NCI-H2081 treated with DMSO at 0.1 percent for 48 hours (cell line): Measurements from ENCODE around the gene WDR89.
"Not testable (repeated sequence)": the region's sequence is repeated elsewhere in the genome, so short reads cannot be mapped to it uniquely, and the experiment has no call there.

Source experiments
- DNase-seq: peaks from one replicate; lab custom pipeline; 2025; lab: John Stamatoyannopoulos, UW

WDR89 gene

DNA sequence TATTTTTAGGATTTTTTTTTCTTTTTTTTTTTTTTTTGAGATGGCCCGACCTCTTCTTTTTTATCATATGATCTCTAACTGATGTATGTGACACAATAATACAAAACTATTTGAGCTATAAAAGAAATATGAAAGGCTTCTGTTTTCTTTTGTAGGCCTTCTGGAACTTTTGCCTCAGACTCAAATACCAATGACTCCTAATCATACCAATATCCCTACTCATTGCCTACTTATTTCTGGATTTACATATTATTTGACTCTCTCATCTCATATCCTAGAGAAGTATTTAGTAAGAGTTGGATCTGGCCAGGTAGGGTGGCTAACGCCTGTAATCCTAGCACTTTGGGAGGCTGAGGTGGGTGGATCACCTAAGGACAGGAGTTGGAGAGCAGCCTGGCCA lies 12.7 kb upstream of the WDR89 start:
- no peak for DNase-seq

DNA sequence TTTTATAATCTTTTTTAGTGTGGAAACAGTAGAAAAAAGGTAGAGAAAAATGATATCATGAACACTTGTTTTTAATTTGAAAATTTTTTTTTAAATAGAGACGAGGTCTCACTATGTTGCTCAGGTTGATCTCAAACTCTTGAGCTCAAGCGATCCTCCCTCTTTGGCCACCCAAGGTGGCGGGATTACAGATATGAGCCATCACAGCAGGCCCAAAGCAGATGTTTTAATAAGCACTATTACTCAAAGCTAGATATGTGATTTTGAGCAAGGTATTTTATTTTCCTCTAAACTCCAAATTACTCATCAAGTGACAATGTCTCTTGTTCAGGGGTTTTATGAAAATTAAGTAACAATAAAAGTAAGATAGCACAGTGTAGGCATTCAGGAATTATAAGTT lies 10.7 kb upstream of the WDR89 start:
- no peak for DNase-seq

DNA sequence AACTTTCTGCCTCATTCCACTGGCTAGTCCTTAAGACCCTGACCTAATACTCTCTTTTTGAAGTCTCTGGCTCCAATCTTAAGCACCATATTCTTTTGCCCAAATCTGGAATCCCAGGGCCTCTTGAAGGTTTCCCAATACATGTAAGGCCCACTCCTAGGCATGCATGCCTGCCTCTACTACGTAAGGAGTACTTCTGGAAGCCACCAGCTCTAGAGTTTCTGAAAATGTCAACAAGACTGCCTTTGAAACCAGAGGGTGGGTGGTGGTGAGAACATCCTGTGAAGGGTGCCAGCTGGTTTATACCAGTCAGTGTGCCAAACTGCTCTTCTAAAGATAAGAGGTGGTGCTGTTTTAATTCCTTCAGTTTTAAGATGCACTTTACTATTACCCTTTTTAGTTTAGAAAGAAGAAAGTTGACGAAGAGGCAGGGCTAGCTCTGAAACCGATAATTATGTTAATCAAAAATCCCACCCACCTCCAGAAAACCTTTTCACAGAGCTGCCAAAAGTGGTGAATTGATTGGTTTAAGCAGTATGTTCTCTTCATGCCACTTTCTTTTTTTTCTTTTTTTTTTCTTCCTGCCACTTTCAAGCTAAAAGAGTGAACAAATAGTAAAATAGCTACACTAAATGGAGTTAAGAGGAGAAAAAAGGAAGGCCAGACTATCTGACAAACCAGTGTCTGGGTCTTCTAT lies 8.7 kb upstream of the WDR89 start:
- DNase-seq, result no peak

DNA sequence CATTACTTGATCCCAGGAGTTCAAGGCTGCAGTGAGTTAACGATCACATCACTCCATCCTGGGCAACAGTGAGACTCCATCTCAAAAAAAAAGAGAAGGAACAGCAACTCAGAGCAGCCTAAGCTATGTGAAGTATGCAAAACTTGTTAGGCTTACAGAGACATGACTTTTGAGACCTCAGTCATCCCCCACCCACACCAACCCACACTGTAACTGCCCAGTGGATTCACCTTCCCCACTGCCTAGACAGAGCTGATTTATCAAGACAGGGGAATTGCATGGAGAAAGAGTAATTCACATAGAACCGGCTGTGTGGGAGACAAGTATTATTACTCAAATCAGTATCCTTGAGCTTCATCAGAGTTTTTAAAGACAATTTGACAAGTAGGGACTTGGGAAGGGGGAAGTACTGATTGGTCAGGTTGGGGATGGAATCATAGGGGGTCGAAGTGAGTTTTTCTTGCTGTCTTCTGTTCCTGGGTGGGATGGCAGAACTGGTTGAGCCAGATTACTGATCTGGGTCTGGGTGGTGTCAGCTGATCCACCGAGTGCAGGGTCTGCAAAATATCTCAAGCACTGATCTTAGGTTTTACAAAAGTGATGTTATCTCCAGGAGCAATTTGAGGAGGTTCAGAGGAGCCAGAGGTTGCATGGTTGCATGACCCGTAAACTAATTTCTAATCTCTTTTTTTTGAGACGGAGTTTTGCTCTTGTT lies 6.2 kb upstream of the WDR89 start:
- DNase-seq, result no peak

DNA sequence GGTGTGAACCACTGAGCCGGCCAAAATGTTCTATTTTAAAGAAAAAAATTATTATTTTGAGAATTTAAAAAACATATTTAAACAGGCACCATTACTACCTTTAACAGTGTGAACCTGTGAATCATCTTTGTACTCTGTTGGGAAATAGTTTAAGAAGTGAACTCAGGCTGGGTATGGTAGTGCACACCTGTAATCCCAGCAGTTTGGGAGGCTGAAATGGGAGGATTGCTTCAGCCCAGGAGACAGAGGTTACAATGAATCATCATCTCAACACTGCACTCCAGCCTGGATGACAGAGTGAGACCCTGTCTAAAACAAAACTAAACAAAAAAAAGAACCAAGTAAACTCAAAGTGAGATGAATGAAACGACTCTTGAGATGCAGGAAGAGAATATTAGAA lies 3.1 kb upstream of the WDR89 start:
- DNase-seq, result no peak

DNA sequence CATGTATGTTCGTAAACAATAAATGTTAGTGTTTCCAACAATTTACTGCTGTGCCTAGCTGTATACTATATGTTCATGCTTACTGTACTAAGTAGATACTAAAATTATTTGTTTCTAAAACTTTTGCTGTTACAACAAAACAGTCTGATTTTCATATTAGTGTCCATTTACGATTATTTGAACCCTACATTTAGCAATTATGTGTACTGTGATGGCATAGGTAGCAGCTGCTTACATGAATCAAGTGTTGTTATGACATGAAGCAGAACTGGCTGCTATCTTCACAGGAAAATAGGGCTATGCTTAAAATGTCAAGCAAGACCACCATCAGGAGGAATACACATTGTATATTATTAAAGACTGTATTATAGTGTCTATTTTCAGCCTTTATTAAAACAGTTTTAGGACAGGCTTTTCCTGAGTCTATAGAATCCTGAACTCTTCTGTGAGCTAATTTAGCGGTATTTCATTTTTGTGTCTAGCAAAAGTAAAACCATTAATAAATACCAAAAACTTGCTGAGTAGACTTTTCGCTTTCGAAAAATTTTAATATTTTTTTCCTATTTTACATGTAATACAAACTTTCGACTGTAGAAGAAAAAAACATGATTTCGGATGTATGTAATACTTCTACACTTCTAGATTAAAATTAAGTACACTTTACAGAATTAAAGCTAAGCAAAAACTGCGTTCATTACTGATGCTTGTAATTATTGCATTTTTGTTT lies 1.1 kb upstream of the WDR89 start:
- no peak for DNase-seq

DNA sequence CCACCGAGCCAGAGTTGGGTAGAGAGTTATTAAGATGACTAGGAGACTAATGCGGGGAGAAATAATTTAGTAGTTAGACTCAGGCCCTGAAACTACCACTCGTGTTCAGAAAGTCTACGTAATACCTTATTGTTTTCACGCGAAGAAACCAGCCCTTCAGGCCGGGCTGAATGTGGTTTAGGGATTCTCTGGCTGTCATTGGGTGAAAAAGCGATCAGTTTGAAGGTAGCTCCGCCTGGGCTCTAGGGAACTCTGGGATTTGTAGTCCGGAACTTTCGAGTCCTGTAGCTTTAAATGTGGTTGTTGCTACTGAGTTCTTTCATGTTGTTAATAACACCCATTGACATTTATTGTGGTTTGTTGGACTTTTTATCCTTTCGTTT lies 549 bp upstream of the WDR89 start:
- peak; percentile 94 for DNase-seq

DNA sequence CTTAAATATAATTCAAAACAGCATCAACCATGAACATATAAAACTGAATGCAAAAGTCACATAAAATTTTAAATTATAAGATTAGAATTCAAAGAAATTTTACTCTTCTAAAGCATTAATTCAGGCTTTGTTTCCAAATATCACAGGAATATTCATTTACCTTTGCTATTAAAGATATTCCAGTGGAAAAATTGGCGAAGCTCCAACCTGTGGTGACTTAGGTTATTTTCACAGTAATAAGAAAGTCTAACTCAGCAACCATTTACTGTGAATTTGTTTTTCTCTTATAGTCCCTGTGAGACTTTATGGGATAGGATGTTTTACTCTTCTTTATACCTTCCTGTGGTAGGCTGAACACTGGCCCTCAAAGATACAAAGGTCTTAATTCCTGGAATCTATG lies 3.2 kb downstream of the WDR89 start:
- DNase-seq, result no peak

DNA sequence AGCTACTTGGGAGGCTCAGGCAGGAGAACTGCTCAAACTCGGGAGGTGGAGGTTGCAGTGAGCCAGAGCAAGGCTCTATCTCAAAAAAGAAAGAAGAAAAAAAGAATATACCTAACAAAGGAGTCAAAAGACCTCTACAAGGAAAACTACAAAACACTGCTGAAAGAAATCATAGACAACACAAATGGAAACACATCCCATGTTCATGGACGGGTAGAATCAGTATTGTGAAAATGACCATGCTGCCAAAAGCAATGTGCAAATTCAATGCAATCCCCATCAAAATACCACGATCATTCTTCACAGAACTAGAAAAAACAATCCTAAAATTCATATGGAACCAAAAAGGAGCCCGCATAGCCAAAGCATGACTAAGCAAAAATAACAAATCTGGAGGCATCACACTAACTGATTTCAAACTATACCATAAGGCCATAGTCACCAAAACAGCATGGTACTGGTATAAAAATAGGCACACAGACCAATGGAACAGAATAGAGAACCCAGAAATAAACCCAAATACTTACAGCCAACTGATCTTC lies 5.5 kb downstream of the WDR89 start:
- DNase-seq, result not testable (repeated sequence)

DNA sequence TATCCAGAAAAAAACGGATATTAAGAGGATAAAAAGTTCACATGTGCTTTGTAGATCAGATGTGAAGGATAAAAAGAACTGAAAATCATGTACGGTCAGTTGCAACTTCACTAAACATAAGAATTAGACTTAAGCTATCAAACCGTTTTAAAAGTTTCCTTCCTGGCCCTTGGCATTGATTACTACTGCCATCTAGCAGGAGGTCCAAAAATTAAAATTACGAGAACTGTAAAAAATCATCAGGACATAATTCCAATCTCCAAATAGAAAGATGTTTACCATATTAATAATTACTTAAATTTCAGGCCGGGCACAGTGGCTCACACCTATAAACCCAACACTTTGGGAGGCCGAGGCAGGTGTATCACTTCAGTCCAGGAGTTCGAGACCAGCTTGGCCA lies 7.9 kb downstream of the WDR89 start:
- no peak for DNase-seq

DNA sequence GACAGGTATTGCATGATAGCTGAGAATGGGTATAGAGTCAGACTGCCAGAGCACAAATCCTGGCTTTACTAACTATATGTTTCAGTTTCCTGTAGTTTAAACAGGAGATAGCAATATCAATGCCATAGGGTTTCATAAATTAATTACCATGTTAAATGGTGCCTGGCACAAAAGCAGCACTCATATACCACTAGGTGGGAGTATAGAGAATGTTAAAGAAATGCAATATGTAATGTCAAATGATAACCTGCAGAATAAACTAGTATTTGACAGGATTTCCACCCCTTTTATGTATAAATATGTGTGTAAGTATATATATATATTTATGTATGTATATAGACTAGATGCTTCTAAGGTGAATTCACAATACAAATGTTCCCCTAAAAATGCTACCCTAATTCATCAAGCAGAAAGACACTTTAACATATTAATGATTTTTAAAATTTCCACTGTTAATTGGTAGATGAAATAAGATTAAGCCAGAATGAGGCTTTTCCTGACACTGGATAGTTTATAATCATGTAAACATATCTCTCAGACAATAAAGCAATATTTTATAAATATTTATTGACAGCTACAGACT lies 8.6 kb downstream of the WDR89 start:
- DNase-seq, result peak; percentile 13

DNA sequence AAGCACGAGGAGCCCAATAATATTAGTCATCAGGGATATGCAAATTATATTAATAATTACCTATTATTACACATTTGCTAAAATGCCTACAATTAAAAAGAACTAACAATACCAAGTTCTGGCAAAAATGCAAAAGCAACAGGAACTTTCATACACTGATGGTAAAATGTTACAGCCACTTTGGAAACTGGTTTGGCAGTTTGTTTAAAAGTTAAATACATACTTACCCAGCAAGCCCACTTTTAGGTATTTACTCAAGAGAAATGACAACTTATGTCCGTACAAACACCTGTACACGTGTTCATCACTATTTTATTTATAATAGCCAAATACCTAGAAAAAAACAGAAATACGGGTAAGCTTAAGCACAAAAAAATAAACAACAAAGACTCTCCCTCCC lies 17.0 kb downstream of the WDR89 start:
- DNase-seq, result no peak

DNA sequence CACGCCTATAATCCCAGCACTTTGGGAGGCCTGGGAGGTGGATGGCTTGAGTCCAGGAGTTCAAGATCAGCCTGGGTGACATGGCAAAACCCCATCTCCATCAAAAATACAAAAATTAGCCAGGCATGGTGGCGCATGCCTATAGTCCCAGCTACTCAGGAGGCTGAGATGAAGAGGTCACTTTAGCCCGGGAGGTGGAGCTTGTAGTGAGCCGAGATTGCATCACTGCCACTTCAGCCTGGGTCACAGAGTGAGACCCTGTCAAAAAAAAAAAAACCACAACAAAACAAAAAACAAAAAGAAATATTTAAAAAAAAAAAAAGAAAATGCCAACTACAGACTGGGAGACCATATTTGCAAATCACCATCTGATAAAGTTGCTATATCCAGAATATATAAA lies 17.5 kb downstream of the WDR89 start:
- DNase-seq, result no peak

DNA sequence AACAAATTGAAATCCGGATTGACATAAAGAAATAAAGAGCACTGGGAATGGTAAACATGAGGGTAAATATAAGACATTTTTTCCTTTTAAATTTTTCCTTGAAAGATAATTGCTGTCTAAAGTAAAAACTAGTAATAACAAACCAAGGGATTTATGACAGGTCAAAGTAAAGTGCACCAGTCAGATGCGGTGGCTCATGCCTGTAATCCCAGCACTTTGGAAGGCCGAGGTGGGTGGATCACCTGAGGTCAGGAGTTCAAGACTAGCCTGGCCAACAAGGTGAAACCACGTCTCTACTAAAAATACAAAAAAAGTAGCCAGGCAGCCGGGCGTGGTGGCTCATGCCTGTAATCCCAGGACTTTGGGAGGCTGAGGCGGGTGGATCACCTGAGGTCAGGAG lies 19.7 kb downstream of the WDR89 start:
- DNase-seq, result not testable (repeated sequence)

DNA sequence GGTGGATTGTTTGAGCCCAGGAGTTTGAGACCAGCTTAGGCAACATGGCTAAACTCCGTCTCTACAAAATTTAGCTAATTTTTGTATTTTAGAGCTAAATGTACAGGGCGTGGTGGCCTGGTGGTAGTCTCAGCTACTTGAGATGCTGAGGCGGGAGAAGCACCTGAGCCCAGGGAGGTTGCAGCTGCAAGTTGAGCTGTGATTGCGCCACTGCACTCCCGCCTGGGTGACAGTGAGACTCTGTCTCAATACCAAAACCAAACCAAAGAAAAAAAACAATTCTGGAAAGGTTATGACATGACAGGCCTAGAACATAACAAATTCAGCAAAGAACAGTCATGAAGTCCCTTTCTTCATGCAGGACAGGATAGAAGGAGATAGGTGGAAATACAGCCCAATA lies 25.7 kb downstream of the WDR89 start:
- no peak for DNase-seq

DNA sequence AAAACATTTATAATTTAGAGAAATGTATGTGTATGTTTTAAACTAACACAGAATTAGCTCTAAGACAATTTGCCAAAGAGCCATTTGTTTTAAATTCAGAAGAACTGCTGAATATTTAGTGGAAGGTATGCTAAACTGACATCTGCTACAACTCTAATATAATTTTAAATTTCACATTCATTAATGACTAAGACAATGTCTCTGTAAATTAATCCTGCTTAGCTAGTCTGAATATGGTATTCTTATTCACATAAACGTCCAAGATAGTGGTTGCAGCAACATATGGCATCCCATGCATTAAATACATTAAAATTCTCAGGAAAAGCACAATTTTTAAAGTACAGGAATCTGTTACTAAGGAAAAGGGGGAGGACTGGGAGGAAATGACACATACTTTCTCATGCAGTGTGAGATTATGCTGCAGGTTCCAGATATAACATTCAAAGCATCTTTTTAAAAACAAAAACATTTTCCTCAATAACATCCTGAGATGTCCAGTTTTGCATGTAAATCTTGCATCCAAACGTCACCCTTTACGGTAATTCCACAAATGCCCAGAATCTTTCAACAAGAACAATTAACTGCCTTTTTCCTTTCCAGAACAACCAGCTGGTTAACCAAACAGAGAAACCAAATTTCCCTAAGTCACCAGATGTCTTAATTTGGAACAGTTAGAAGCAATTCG lies 26.9 kb downstream of the WDR89 start:
- no peak for DNase-seq

DNA sequence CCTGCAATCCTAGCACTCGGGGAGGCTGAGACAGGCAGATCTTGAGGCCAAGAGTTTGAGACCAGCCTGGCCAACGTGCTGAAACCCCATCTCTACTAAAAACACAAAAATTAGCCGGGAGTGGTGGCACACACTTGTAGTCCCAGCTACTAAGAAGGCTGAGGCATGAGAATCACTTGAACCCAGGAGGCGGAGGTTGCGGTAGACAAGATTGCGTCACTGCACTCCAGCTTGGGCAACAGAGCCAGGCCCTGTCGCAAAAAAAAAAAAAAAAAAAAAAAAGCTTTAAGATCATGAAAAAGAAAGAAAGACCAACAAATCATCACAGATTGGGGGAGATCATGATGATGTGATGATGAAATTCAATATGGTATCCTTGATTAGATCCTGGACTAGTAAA lies 30.6 kb downstream of the WDR89 start:
- no peak for DNase-seq

DNA sequence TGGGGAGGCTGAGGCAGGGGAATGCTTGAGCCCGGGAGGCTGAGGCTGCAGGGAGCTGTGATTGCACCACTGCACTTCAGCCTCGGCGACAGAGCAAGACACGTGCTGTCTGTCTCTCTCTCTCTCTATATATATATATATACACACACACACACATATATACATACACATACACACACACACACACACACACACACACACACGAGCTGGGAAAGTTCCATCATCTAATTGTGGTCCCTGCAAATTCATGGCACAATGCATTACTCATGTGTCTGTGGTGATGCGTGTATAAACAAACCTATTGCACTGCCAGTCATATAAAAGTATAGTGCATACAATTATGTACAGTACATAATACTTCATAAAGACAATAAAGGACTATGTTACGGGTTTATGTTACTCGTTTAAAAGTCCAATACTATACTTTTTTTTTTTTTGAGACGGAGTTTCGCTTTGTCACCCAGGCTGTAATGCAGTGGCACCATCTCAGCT lies 36.6 kb downstream of the WDR89 start:
- no peak for DNase-seq

DNA sequence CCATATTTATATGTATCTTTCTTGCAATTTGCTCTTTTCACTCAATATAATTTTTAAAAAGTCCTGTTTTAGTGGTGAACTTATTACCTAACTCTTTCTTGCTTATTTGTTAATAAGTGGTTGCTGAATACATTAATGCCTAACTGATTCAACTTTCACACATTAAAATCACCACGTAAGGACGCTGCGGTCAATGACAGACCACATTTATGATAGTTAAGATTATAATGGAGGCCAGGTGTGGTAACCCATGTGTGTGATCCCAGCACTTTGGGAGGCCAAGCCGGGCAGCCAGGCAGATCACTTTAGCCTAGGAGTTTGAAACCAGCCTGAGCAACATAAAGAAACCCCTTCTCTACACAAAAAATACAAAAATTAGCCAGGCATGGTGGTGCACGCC lies 37.0 kb downstream of the WDR89 start:
- no peak for DNase-seq

DNA sequence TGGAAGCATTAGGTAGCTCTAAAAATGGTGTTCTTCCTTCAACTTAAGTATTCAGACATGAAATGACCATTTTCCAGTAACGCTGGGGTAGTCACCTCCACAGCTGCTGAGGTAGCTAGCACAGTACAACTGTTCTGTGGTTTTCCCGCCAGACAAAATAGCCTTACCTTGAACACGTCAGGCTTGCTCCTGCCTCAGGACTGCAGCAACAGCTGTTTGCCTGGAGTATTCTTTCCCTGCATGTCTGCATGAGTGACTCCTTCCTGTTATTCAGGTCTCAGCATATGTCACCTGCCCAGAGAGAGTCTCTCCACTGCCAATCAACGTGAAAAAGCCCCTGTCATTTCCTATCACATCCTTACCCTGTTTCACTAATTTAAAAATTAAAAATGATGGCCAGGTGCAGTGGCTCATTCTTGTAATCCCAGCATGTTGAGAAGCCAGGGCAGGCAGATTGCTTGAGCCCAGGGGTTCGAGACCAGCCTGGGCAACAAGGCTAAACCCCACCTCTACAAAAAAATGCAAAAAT lies 37.9 kb downstream of the WDR89 start:
- DNase-seq, result no peak

DNA sequence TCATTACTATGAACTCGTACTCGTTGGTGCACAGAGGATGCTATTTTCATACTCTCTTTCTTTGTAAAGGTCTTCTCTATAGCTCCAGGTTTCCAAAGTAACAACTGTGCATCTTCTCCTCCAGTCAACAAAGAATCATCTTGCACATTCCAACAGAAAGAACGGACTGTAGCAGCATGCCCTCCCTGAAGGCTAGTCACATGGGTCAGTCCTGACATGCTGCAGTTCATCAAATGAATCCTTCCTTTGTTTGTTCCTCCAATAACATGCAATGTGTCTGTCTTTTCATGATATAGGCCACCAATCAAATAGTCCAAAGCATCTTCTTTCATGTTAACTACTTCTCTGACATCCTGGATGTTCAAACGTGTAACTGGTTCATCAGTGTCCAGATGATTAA lies 42.9 kb downstream of the WDR89 start:
- no peak for DNase-seq
